GM21447 (cell line): ENCODE data around the gene LTA4H.

Experiments used
- ATAC-seq: cut with Tn5 transposase; IDR thresholded peaks from one replicate; pipeline ENCODE4 v1.9.1; 2021; ENCODE audit not compliant: unreplicated experiment

LTA4H gene

DNA sequence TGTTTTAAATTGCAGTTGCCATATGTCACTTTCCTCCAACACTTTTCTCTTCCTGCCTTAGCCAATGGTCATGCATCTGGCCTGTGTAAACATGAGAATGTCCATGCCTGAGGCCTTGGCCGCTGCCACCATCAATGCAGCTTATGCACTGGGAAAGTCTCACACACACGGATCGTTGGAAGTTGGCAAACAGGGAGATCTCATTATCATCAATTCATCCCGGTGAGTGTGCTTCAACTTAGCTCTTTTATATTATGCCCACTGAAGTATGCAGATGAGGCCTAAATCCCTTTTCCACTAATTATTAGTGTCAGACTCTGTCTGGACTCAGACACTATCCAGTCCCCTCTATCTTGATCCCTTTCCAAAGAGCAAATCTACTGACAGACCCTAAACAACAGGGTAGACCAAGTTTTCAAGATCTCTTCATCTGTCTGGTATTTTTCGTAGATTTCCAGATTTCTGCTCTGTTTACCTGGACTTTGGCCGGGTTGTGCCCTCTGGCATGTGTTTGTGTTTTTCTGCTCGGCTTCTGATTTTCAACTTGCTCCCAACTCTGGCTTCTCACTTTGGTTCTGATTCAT lies 69.0 kb downstream of the LTA4H start:
- ATAC-seq = no peak

DNA sequence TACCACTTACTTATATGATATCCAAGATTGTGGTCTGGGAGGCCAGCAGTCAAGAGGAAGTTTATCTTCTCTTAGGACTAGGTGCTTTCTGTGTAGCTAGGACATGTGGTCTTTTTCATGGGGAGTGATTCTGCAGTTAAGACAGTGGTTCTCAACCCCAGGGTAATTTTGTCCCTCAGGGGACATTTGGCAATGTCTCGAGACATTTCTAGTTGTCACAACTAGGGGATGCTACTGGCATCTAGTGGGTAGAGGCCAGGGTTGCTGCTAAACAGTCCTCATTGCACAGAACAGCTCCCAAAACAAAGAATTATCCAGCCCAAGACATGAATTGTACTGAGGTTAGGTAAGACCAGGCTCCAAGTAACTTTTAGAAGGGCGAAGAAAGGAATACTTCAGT lies 72.3 kb downstream of the LTA4H start:
- ATAC-seq = no peak

DNA sequence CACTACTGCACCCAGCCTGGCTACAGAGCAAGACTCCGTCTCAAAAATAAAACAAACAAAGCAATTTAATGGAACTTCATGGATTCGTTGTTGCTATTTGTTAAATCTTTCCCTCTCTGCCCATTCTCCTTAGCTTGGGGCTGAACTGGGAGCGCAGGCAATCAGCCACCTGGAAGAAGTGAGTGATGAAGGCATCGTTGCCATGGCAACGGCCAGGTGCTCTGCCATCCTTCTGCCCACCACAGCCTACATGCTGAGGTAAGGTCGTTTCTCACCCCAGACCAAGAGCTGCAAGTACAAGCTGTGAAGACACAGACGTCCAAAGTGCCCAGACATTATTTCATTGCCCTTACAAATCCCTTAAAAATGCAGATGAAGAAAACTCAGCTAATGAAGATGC lies 73.2 kb downstream of the LTA4H start:
- ATAC-seq = no peak

DNA sequence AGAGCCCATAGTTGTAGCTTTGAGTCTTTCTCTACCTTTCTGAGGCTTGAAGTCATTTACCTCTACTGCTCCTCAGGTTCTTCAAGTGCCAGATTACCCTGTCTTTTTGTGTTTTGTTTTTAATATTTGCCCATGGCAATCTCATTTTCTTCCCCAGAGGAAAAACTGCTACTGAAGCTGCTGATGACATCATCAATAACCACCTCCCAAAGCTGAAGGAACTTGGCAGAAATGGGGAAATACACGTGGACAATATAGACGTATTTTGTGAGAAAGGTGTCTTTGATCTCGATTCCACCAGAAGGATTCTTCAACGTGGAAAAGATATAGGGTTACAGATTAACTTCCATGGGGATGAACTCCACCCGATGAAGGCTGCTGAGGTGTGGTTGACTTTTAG lies 75.1 kb downstream of the LTA4H start:
- ATAC-seq = no peak

DNA sequence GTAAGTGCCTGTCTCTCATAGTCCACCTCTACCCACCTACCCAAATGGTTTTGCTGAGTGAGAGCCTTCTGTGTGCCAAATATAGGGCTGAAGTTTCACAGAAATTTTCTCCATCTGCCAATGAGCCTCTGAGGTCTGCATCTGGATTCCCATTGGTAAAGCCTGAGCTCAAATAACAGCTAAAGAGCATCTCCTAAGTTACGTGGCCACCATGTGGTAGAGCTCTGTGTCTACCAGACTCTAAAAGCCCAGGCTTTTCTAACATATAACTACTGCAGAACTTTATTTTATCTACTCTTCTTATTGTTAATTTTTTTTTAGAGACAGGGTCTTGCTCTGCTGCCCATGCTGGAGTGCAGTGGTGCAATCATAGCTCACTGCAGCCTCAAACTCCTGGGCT lies 76.3 kb downstream of the LTA4H start:
- ATAC-seq = no peak

DNA sequence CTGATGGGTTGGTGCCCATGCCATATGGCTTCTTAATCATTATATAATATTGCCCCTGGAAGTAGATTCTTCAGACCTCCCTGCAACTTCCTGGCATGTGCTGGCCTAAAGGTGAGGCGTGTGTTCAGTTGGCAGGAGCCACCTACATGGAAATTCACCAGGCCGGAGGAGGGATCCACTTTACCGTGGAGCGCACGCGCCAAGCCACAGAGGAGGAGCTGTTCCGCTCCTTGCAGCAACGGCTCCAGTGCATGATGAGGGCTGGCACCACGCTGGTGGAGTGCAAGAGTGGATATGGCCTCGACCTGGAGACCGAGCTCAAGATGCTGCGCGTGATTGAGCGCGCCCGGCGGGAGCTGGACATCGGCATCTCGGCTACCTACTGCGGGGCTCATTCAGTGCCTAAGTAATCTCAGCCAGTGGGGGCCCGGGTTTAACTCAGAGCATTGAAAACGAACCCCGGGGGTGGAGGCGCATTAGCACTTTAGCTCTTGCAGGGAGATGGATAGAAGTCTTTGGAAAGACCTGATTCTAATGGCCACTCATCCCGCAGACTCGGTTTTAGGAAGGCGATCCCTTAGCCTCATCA lies 78.7 kb downstream of the LTA4H start:
- no peak for ATAC-seq

DNA sequence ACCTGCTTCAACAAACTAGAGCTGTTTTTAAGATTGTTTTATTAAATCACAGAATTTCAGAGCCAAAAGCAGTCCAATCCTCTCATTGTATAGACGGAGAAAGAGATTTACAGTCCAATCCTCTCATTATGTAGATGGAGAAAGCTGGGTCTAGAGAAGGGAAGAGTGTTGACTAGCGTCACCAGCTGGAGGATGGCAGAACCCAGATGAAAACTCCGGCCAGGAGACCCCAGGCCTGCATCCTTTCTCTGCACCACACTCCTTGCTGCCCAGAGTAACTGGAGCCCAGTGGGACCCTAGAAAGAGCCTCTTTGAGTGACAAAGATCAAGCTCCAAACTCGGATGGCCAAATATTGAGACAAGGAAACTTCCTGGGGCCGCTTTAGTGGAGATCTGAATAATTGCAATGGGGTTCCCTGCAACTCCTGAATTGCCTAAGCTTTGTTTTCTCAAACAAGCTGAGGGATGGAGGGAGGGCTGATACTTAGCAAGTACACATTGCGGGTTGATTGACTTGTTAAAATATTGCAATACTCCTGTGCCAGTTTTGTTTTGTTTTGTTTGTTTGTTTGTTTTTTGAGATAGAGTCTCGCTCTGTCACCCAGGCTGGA lies 79.7 kb downstream of the LTA4H start:
- no peak for ATAC-seq

DNA sequence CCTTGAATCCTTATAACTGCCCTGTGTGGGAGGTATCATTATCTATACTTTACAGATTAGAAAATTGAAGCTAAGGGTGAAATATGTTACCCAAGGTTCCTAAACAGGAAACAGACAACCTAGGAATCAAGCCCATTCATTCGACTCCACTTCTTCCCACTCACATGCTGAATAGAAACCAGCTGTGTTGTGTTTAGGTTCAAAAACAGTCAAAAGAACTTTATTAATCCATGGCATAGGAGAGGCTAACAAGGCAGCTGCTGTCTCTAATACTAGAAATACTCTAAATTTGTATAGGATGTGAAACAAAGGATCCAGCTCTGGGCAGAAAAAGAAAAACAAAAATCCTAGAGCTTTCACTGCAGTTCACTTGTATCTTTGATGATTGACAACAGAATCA lies 82.4 kb downstream of the LTA4H start:
- no peak for ATAC-seq

DNA sequence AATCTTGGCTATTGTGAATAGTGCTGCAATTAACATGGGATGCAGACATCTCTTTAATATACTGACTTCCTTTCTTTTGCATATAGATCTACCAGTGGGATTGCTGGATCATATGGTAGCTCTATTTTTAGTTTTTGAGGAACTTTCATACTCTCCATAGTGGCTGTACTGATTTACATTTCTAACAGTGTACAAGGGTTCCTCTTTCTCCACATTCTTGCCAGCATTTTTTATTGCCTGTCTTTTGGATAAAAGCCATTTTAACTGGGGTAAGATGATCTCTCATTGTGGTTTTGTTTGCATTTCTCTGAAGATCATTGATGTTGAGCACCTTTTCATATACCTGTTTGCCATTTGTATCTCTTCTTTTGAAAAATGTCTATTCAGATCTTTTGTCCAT lies 83.9 kb downstream of the LTA4H start:
- ATAC-seq = no peak
